Measurements from ENCODE around the gene COPG1. TPM values are rescaled to one million over a fixed set of nuclear protein-coding genes. Genes with fewer than 3 reads are reported as not detected.

COPG1 gene
- total and polyA plus RNA-seq, 2 experiments from 2014 or later, result 50.0 to 106 TPM

DNA sequence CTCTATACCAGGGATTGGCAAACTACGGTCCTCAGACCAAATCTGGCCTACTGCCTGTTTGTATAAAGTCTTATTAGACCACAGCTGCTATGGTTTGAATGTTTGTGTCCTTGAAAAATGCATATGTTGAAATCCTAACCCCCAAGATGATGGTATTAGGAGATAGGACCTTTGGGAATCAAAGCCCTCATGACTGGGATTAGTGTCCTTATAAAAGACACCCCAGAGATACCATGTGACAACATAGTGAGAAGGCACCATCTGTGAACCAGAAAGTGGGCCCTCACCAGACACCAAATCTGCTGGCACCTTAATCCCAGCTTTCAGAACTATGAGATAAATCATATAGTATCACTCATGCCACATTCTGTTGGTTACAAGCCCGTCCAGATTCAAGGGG lies 36.7 kb downstream of the COPG1 start (continued):
- TF ChIP-seq, protein P1, sequence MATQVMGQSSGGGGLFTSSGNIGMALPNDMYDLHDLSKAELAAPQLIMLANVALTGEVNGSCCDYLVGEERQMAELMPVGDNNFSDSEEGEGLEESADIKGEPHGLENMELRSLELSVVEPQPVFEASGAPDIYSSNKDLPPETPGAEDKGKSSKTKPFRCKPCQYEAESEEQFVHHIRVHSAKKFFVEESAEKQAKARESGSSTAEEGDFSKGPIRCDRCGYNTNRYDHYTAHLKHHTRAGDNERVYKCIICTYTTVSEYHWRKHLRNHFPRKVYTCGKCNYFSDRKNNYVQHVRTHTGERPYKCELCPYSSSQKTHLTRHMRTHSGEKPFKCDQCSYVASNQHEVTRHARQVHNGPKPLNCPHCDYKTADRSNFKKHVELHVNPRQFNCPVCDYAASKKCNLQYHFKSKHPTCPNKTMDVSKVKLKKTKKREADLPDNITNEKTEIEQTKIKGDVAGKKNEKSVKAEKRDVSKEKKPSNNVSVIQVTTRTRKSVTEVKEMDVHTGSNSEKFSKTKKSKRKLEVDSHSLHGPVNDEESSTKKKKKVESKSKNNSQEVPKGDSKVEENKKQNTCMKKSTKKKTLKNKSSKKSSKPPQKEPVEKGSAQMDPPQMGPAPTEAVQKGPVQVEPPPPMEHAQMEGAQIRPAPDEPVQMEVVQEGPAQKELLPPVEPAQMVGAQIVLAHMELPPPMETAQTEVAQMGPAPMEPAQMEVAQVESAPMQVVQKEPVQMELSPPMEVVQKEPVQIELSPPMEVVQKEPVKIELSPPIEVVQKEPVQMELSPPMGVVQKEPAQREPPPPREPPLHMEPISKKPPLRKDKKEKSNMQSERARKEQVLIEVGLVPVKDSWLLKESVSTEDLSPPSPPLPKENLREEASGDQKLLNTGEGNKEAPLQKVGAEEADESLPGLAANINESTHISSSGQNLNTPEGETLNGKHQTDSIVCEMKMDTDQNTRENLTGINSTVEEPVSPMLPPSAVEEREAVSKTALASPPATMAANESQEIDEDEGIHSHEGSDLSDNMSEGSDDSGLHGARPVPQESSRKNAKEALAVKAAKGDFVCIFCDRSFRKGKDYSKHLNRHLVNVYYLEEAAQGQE (IDR thresholded peaks at IDR 0.05; ENCODE audit: unreplicated experiment), result no peak

DNA sequence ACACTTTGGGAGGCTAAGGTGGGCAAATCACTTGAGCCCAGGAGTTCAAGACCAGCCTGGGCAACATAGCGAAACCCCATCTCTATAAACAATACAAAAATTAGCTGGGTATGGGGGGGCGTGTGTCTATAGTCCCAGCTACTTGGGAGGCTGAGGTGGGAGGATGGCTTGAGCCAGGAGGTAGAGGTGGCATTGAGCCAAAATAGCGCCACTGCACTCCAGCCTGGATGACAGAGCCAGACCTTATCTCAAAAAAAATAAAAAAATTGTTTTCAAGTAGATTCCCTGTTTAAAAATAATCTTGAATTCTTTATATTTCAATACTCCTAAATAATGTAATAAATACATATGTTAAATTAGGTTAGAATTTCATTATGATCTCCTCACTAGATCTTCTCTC lies 39.0 kb downstream of the COPG1 start:
- DNase-seq (ENCODE audit: low spot score) (no peak), ATAC-seq (no peak)
- no peak overlapping the region for H3K4me3 Mint-ChIP-seq
- no peaks in the 10 kb centered on the region for H3K79me2 ChIP-seq (replicated peaks; ENCODE audit: insufficient read depth)
- no peaks in the 10 kb centered on the region for H3K4me1 ChIP-seq (ENCODE audit: insufficient read depth)
- H3K4me2 ChIP-seq, result no peak overlapping the region
- H3K9me2 ChIP-seq (ENCODE audit: insufficient read depth), result no peaks in the 10 kb centered on the region
- peaks cover 17% of the 10 kb centered on the region; the same call in 2 of the 3 replicates for H3K36me3 Mint-ChIP-seq (ENCODE audit: low read depth)
- no peak overlapping the region for H3K4me3 ChIP-seq
- H3K36me3 ChIP-seq (ENCODE audit: insufficient read depth), result peaks cover 18% of the 10 kb centered on the region; the same call in 1 of the 2 replicates
- H3F3A ChIP-seq (replicated peaks; ENCODE audit: low read depth), result no peaks in the 10 kb centered on the region
- H2AFZ ChIP-seq, result no peak overlapping the region
- H3K27me3 ChIP-seq (ENCODE audit: insufficient read depth), result no peaks in the 10 kb centered on the region
- H3K27ac Mint-ChIP-seq, result no peak overlapping the region
- H3K27ac ChIP-seq (ENCODE audit: low read depth), result no peak overlapping the region
- peaks cover 2% of the 10 kb centered on the region for H3K27me3 Mint-ChIP-seq (ENCODE audit: insufficient read depth, low read depth, poor library complexity)
- H4K20me1 ChIP-seq (replicated peaks; ENCODE audit: insufficient read depth), result no peaks in the 10 kb centered on the region
- H3K9me3 Mint-ChIP-seq, result no peaks in the 10 kb centered on the region; the same call in 2 of the 3 replicates
- H3K4me1 Mint-ChIP-seq, result no peaks in the 10 kb centered on the region
- TF ChIP-seq CREB1 (CRISPR knock-in tag; IDR thresholded peaks at IDR 0.05; ENCODE audit: low read depth), result no peak
- TF ChIP-seq, protein P2, sequence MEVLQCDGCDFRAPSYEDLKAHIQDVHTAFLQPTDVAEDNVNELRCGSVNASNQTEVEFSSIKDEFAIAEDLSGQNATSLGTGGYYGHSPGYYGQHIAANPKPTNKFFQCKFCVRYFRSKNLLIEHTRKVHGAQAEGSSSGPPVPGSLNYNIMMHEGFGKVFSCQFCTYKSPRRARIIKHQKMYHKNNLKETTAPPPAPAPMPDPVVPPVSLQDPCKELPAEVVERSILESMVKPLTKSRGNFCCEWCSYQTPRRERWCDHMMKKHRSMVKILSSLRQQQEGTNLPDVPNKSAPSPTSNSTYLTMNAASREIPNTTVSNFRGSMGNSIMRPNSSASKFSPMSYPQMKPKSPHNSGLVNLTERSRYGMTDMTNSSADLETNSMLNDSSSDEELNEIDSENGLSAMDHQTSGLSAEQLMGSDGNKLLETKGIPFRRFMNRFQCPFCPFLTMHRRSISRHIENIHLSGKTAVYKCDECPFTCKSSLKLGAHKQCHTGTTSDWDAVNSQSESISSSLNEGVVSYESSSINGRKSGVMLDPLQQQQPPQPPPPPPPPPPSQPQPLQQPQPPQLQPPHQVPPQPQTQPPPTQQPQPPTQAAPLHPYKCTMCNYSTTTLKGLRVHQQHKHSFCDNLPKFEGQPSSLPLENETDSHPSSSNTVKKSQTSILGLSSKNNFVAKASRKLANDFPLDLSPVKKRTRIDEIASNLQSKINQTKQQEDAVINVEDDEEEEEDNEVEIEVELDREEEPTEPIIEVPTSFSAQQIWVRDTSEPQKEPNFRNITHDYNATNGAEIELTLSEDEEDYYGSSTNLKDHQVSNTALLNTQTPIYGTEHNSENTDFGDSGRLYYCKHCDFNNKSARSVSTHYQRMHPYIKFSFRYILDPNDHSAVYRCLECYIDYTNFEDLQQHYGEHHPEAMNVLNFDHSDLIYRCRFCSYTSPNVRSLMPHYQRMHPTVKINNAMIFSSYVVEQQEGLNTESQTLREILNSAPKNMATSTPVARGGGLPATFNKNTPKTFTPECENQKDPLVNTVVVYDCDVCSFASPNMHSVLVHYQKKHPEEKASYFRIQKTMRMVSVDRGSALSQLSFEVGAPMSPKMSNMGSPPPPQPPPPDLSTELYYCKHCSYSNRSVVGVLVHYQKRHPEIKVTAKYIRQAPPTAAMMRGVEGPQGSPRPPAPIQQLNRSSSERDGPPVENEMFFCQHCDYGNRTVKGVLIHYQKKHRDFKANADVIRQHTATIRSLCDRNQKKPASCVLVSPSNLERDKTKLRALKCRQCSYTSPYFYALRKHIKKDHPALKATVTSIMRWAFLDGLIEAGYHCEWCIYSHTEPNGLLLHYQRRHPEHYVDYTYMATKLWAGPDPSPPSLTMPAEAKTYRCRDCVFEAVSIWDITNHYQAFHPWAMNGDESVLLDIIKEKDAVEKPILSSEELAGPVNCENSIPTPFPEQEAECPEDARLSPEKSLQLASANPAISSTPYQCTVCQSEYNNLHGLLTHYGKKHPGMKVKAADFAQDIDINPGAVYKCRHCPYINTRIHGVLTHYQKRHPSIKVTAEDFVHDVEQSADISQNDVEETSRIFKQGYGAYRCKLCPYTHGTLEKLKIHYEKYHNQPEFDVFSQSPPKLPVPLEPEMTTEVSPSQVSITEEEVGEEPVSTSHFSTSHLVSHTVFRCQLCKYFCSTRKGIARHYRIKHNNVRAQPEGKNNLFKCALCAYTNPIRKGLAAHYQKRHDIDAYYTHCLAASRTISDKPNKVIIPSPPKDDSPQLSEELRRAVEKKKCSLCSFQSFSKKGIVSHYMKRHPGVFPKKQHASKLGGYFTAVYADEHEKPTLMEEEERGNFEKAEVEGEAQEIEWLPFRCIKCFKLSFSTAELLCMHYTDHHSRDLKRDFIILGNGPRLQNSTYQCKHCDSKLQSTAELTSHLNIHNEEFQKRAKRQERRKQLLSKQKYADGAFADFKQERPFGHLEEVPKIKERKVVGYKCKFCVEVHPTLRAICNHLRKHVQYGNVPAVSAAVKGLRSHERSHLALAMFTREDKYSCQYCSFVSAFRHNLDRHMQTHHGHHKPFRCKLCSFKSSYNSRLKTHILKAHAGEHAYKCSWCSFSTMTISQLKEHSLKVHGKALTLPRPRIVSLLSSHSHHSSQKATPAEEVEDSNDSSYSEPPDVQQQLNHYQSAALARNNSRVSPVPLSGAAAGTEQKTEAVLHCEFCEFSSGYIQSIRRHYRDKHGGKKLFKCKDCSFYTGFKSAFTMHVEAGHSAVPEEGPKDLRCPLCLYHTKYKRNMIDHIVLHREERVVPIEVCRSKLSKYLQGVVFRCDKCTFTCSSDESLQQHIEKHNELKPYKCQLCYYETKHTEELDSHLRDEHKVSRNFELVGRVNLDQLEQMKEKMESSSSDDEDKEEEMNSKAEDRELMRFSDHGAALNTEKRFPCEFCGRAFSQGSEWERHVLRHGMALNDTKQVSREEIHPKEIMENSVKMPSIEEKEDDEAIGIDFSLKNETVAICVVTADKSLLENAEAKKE (CRISPR knock-in tag; IDR thresholded peaks at IDR 0.05), result no peak
- TF ChIP-seq, protein P1 (IDR thresholded peaks at IDR 0.05; ENCODE audit: unreplicated experiment), result no peak
- TF ChIP-seq, protein P3, sequence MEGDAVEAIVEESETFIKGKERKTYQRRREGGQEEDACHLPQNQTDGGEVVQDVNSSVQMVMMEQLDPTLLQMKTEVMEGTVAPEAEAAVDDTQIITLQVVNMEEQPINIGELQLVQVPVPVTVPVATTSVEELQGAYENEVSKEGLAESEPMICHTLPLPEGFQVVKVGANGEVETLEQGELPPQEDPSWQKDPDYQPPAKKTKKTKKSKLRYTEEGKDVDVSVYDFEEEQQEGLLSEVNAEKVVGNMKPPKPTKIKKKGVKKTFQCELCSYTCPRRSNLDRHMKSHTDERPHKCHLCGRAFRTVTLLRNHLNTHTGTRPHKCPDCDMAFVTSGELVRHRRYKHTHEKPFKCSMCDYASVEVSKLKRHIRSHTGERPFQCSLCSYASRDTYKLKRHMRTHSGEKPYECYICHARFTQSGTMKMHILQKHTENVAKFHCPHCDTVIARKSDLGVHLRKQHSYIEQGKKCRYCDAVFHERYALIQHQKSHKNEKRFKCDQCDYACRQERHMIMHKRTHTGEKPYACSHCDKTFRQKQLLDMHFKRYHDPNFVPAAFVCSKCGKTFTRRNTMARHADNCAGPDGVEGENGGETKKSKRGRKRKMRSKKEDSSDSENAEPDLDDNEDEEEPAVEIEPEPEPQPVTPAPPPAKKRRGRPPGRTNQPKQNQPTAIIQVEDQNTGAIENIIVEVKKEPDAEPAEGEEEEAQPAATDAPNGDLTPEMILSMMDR (conservative IDR thresholded peaks at IDR 0.05; ENCODE audit: low read depth in 2 of 2), result no peak
- TF ChIP-seq STAT1 (IDR thresholded peaks at IDR 0.05; ENCODE audit: unreplicated experiment), result no peak
- TF ChIP-seq EZH2 (IDR thresholded peaks at IDR 0.05; ENCODE audit: low read depth, unreplicated experiment), result no peak
- TF ChIP-seq POLR2AphosphoS5 (IDR thresholded peaks at IDR 0.05; ENCODE audit: low read depth), result no peak
- TF ChIP-seq JUNB (IDR thresholded peaks at IDR 0.05; ENCODE audit: unreplicated experiment), result no peak
